Measurements from ENCODE around the gene SHISA9.

- no peak for TF ChIP-seq ZFX (IDR thresholded peaks at IDR 0.05)
- TF ChIP-seq YY1 (IDR thresholded peaks at IDR 0.05; ENCODE audit: extremely low read depth, insufficient replicate concordance, low read depth, low read length): no peak
- TF ChIP-seq FOSL1 (IDR thresholded peaks at IDR 0.05; ENCODE audit: low read depth): no peak
- TF ChIP-seq POLR2A (IDR thresholded peaks at IDR 0.05; ENCODE audit: borderline replicate concordance, extremely low read depth, insufficient read depth, insufficient read length): no peak
- TF ChIP-seq TCF7L2 (IDR thresholded peaks at IDR 0.05; ENCODE audit: borderline replicate concordance, extremely low read depth, insufficient read depth, insufficient read length): no peak
- no peak for TF ChIP-seq CTCF (IDR thresholded peaks at IDR 0.05 in 2 of 3, conservative IDR thresholded peaks at IDR 0.05 in 1 of 3; ENCODE audit: borderline replicate concordance in 1 of 3, insufficient read depth in 1 of 3, low read depth in 2 of 3, low read length in 2 of 3)
- TF ChIP-seq SP1 (IDR thresholded peaks at IDR 0.05; ENCODE audit: low read depth): no peak
- no peak for TF ChIP-seq MAX (IDR thresholded peaks at IDR 0.05)
- TF ChIP-seq EZH2 (IDR thresholded peaks at IDR 0.05): no peak
- TF ChIP-seq CEBPB (IDR thresholded peaks at IDR 0.05; ENCODE audit: low read depth): no peak
- no peak for TF ChIP-seq SIN3A (IDR thresholded peaks at IDR 0.05; ENCODE audit: low read depth)
- no peak for TF ChIP-seq POLR2AphosphoS5 (IDR thresholded peaks at IDR 0.05; ENCODE audit: low read depth, low read length)
Measured at GRCh38 chr16:13083681-13084080, 182.3 kb downstream of the SHISA9 start.
